GM21737 (cell line): Measurements from ENCODE around the gene ARHGEF17.

Experiments
- ATAC-seq: cut with Tn5 transposase; IDR thresholded peaks from one replicate; pipeline ENCODE4 v1.9.1; 2021; ENCODE audit warnings: mild to moderate bottlenecking, moderate library complexity; ENCODE audit not compliant: unreplicated experiment

Gene ARHGEF17

DNA sequence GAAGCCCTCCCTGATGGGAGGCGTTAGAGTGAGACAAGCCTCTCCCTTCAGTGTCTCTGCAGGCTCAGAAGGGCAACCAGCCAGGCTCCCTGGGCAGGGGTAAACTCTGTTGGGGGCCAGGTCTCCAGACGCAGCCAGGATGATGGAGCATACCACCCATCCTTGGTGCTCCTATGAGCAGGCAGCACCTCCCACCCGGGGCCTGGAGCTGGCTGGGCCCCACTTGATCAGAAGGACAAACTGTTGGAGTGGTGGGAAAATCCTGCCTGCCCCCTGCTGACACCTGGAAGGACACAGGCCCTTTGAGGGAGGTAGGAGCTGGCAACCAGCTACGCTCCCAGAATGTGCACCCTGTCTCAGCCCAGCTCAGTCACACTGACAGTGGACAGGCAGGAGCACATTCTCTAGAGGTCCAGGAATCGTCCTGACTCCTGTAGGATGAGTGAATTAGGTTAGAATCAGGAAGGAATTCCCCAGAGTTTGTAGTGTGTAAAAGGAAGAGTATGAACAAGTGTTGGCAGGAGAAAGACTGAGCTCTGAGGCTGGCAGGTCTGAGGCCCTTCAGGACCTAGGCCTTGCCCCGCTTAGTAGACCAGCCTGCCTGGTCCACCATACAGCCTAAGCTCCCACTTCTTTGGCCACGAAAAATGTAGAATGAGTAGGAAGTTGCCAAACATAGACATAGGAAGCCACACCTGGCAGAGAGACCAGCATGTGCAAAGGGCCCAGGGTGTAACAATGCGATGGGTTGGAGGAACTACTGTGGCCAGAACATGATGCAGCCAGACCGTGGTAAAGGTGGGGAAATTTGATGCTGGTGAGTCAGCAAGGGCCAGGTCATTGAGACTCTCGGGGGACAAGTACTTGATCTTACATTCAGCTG is 19.1 kb downstream of the ARHGEF17 start:
- no peak for ATAC-seq

DNA sequence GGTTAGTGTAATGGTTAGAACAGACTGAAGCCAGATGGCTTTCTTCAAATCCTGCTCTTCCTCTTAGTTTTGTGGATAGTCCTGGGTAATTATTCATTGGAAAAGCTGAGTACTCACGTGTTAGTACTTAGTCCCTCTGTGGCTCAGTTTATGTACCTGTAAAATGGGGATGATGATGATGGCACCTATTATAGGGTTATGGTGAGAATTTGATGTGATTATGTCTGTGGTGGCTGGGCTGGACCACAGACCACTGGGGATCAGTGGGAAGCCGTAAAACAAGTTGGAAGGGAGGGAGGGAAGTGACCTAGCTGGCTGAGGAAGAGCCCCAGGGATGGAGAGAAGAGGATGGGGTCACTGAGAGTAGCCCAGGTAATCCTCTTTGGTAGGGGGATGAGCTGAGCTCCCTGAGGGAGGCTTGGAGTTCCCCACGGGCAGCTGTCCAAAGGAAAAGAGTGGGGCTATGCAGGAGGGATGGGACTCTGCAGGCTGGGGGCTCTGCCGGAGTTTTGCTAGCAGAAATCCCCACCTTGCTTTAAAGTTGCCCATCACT is 19.8 kb downstream of the ARHGEF17 start:
- ATAC-seq, result no peak

DNA sequence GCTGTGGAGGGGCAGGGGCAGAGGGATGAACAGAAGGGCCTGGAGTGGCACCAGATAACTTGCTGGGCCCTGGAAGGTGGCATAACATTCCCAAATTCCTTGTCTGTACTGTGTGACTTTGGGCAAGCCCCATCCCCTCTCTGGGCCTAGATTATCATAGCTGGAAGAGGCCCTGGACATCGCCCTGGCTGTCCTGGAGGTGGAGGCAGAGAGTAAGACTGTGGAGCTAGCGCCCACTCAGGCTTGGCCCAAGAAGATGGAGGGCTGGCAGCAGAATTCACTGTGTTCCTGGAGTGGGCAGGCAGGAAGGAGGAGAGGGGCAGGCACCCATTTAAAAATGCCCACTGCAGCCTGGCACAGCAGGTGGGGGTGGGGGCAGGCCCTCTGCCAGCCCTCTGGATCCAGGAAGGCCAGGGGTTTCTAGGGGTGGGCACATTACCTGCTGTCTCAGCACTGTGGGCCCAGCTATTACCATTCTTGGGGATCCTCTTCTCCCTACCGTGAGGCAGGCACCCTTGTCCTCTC is 22.6 kb downstream of the ARHGEF17 start:
- no peak for ATAC-seq

- no peak for ATAC-seq
These were observed 23.3 kb downstream of the ARHGEF17 start for GRCh38 chr11:73331138-73331916.

- no peak for ATAC-seq
These were observed 25.1 kb downstream of the ARHGEF17 start for GRCh38 chr11:73333173-73333572.

DNA sequence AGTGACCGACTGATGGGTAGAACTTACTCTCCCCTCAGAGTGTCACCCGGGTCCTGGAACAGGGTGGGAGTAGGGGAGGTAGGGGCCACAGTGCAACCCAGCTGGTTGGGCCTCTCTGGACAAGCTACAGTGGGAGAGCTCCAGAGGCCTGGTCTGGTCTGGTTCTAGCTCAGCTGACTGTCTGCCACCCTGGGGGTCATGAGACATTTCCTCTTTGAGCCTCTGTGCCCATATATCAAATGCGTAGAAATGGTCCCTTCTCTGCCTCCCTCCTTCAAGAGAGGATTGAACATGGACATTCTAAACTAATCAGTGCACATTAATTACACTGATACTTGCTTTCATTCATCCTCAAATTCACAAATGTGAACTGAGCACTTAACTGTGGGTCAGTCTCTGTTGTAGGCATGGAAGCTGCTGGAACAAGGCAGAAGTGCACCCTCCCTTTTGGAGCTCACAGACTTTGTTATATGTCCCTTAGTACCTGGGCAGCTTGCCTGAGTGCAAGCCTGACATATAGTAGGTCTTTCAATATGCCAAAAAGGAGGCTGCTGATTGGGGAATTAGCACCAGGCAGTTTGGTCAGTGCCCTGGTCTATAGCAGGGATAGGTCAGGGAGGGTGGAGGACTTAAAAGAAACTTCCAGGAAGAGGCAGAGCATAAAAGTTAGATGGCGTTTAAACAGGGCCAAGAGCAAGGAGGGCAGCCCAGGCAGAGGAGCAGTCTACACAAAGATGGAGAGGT is 25.7 kb downstream of the ARHGEF17 start:
- ATAC-seq, result no peak

- ATAC-seq, result no peak
These were observed 26.5 kb downstream of the ARHGEF17 start for GRCh38 chr11:73334384-73335203.

- ATAC-seq, result no peak
These were observed 27.3 kb downstream of the ARHGEF17 start for GRCh38 chr11:73335204-73335923.

DNA sequence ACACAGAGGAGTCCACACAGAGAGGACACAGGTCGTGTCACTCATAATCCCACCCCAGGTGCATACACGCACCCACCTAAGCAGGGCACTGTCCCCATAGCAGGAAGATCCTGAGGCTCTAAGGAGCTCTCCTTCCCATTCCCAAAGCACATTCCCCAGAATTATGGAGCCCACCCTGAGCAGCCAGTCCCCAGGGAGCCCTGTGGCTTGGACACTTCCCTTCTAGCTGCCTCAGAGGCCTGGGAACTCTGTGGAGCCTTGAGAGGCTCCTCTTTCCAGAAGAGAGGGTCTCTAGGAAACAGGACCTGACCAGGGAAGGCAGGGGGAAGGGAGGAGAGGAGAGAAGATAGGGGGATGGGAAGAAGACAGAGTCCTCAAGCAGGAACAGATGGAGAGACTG is 29.8 kb downstream of the ARHGEF17 start:
- ATAC-seq, result no peak

DNA sequence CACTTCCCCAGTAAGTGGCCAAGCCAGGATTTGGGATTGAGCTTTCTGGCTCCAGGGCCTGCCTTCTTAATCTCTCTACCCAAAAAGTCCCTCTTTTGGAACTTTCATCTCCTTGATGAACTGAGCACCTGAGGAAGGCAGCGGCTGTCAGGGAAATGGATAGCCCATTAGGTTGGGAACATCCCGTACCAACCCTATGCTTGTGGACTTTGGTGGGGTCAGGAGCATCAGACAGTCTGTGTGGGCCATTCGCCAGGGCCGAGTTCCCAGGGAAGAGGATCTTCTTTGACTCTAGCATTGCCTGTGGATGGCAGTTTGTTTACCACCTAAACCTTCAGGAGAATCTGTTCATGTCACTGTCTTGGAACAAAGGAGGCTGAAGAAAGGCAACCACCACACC is 30.2 kb downstream of the ARHGEF17 start:
- no peak for ATAC-seq

DNA sequence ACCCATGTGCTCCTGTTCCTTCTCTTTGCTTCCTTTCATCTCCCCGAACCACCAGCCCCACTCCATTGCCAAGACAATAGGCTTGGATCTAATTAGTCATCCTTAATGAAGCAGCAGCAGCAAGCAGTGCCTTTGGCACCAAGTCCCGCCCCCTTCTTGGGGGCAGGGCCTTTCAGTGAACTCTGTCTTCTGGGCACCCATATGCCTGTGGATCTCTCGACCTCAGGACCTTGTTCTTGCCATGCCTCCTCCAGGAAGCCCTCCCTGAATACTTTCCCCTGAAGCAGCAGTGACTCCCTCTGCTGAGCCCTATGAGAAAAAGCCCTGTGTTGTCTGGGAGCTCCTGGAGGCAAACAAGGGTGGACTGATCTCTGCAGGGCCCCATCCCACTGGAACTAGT is 32.1 kb downstream of the ARHGEF17 start:
- ATAC-seq, result no peak

DNA sequence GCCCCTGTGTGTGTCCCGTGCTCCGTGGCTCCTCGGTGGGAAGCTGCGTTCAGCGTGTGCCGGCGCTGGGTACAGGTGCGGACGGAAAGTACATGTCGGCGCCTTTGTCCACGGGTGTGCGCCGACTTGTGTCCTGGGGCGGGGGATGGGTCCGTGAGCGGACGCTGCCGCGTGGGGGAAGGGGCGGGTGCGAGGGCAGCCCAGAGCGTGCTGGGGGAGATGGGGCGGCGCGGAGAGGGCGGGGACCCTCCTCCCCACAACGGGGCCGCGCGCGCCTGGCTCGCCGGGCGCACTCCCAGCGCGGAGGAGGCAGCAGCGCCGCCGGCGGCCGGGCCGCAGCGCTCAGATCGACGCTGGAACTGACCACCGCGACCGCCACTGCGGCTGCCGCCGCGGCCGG is 34.6 kb downstream of the ARHGEF17 start:
- no peak for ATAC-seq

DNA sequence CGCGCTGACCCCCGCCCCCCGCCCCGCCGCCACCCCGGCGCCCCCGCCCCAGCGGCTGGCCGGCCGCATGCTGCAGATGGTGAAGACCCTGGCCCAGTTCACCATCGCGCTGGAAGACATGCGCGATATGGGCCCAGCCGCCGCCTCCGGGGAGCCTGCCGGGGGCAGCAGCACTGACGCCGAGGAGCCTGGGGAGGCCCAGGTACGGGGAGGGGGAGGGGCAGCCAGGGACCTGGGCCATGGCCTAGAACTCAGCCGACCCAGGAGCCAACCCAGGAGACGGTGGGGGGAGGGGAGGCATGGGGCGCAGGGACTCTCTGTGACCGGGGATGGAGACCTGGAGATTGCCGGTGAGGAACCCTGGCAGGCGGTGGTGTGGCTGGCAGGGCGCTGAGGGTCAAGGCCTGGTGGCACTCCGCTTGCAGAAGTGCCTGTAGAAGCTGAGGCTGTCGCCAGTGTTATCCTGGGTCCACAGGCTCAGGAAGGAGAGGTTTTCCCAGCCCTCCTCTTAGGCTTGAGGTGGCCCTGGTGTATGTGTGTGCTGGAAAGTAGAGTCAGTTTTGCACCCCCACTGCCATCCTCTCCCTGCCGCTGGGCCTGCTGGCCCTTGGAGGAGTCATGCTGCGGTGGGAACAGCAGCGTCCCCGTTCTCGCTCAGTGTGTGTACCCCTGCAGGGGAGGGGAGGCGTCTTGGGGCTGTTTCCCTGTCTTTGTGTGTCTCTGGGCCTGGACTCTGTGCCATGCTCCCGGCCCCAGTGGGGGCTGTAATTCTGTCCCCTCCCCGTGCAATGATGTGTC is 35.2 kb downstream of the ARHGEF17 start:
- ATAC-seq, result no peak

DNA sequence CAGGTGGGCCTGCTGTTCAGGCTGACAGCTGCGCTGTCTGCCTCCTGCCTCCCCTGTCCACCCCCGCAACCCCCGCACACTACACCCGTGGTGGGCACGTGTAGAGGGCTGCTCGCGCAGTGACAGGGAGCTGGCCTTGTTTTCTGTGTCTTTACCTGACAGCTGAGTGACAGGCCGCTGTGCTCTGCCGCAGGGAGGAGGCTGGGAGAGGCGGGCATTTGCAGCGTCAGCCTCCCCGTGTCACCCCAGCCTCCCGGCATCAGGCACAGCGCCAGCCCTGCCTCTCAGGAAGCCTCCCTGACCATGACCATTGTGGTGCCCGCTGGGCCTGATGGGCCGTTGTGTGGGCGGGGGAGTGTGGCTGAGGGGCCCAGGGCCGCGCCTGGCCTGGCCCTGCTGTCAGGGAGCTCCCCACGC is 36.1 kb downstream of the ARHGEF17 start:
- ATAC-seq, result no peak

- ATAC-seq, result no peak
These were observed 37.5 kb downstream of the ARHGEF17 start for GRCh38 chr11:73345481-73346160.

DNA sequence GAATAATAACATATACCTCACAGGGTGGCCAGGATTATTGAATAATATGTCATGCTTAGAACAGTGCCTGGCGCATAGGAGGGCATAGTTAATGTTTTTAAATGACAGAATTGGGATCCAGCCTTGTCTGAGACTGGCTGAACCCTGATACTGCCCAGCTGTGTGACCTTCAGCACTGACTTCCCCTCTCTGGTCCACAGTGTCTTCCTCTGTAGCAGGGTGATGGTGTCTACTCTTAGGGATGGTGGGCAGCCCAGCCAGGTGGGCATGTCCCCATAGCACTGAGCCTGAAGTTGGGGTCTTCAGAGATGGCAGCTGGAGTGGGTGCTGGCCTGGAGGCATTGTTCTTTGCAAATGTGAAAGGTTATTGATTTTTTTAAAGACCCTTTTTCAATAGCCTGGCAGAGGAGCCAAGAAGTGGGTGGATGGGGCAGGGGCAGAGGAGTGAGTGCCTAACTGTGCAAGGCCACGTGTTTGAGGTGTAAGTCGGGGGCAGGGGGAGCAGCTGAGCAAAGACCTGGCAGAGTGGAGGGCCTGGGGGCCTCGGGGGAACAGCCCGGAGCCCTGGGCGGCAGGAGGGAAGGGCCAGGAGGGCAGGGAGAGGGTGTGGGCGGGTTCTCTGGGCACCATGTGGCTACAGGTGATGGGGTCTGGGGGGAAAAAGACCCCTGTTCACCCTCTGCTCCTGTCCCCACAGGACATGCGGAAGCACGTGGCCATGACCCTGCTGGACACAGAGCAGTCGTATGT is 38.3 kb downstream of the ARHGEF17 start:
- ATAC-seq, result no peak

- ATAC-seq, result no peak
These were observed 39.0 kb downstream of the ARHGEF17 start for GRCh38 chr11:73347067-73347466.
